ENCODE results near the gene KRT71.

GRCh38 chr12:52537101-52537500 is 15.8 kb downstream of the KRT71 start:
- TF ChIP-seq CTCF (IDR thresholded peaks at IDR 0.05) (no peak), EZH2phosphoT487 (IDR thresholded peaks at IDR 0.05) (no peak)

Measured in neural progenitor cell (in vitro differentiated cells).